Hindlimb muscle (tissue), 1 donor: ENCODE measurements around the gene FOXR1. TPM values are rescaled to one million over a fixed set of nuclear protein-coding genes. Genes with fewer than 3 reads are reported as not detected.
"Not testable (repeated sequence)": the region's sequence is repeated elsewhere in the genome, so short reads cannot be mapped to it uniquely, and the experiment has no call there.

Source experiments
- DNase-seq: peaks from one replicate; pipeline ENCODE4 v3.0.0-alpha.2; 2013
- polyA plus RNA-seq: library from polyadenylated mRNA; unstranded; fragments of 120-200 nt; gene quantifications from one replicate; pipeline ENCODE4 v1.2.1, GENCODE V29; 2013; ENCODE audit not compliant: insufficient read length

Gene FOXR1
- polyA plus RNA-seq, 1 donor = not detected

DNA sequence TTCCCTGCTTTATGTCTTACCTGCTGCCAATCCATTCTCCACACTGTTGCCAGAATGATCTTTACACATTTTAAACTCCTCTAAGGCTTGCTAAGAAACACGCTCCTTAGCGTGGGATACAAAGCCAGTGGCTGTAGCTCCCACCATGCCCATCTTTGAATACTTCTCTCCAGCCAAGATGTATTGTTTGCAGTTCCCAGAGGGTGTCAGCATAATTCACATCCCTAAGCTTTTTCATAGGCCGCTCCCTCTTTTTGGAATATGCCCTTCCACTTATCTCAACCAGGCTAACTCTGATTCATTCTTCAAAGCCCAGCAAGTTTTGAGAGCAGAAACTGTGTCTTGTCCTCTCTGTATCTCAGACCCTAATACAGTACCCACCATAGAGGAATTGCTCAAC is 23.6 kb upstream of the FOXR1 start:
- DNase-seq = no peak

DNA sequence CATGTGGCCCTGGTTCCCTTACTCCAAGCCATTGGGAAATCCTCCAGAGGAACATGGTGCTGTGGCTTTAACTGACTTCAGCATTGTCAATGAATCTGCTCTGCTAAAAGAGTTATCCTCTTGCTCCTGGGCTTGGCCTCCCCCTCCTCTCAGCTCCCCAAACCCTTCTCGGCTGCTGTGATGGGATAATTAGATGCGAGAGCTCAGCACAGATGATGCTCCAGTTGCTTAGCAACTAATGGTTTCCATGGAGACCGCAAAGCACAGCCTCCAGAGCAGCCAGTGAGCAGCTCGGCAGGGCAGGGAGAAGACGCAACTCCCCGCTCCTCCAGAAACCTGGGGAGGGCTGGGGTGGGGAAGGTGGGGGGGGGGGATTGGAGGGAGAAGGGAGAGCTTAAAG is 18.3 kb upstream of the FOXR1 start:
- DNase-seq = no peak

DNA sequence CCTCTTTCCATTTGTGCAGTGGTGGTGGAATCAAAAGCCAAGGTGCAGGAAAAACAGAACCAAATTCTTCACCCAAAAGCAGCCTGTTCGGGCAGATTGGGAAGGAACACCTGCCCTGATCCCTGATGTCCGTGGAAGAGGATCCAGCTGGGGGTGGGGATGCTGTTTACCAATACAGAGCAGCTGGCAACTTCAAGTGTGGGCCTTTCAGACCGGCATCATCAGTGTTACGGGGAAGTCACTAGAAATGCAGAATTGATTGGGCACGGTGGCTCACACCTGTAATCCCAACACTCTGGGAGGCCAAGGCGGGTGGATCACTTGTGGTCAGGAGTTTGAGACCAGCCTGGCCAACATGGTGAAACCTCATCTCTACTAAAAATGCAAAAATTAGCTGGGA is 17.6 kb upstream of the FOXR1 start:
- DNase-seq = not testable (repeated sequence)

DNA sequence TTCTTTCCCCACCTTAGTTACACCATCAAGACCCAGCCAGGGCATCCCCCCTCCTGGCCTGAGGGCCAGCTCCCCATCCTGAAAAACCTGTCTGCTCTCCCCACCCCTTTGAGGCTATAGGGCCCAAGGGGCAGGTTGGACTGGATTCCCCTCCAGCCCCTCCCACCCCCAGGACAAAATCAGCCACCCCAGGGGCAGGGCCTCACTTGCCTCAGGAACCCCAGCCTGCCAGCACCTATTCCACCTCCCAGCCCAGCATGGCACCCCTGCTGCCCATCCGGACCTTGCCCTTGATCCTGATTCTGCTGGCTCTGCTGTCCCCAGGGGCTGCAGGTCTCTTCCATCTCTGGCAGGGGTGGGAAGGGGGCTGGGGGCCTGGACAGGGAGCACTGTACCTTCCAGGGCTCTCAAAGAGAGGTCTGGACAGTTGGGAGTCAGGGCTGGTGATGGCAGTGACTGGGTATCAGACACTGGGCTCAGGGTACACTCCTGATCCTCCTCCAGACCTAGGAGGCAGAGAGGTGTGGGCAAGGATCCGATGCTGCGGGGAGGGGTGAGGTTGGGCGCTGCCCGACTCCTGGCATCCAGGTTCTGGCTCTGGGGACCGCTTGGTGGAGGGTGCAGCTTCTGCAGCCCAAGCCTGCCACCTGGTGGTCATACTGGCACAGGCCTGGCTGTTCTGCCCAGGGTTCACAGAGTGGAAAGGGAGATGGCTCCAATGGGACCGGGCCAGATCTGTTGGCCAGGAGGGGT is 15.3 kb upstream of the FOXR1 start, which contains the start of gene UPK2:
Gene UPK2 (plus strand): TSS at position 205 of the 753 bp plus-strand sequence. CDS start 53 bp downstream, at position 258.
- DNase-seq = peak; percentile 77

DNA sequence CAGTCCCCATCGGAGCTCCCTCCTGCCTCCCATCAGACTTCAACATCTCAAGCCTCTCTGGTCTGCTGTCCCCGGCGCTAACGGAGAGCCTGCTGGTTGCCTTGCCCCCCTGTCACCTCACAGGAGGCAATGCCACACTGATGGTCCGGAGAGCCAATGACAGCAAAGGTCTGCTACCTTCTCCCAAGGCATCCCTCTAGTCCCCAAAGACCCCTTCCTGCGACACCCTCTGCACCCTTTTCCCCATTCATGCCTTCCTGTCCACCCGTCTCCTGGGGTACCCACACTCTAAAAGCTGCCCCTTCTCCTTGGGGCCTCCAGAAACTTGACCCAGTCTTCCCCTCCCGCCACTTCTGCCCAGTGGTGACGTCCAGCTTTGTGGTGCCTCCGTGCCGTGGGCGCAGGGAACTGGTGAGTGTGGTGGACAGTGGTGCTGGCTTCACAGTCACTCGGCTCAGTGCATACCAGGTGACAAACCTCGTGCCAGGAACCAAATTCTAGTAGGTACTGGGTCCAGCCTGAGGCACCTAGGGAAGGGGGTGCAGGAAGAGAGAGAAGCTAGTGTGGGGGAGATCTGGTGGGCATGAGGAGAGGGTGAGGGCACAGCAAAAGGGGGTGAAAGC is 14.6 kb upstream of the FOXR1 start:
- no peak for DNase-seq

DNA sequence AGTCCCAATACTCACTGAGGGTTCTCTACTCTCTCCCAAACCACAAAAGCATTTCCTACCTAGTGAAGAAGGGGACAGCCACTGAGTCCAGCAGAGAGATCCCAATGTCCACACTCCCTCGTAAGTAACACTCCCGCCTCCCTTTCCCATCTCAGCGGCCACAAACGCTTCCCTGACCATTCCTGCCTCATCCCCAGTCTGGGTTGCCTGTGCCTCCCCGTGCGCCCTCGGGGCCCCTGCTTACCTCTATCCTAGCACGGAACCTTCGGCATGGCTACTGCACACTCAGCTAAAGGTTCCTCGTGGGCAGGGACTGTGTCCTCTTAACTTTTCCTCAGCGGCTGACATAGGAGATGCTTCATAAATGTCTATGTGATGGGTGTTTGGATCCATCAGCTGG is 14.0 kb upstream of the FOXR1 start:
- no peak for DNase-seq

DNA sequence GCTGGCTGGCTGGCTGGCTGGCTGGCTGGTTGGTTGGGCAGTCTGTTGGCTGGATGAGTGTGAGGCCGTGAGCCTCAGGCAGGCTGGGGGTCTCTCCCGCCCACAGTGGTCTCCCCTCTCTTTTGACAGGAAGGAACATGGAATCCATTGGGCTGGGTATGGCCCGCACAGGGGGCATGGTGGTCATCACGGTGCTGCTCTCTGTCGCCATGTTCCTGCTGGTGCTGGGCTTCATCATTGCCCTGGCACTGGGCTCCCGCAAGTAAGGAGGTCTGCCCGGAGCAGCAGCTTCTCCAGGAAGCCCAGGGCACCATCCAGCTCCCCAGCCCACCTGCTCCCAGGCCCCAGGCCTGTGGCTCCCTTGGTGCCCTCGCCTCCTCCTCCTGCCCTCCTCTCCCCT is 13.6 kb upstream of the FOXR1 start:
- DNase-seq = no peak

DNA sequence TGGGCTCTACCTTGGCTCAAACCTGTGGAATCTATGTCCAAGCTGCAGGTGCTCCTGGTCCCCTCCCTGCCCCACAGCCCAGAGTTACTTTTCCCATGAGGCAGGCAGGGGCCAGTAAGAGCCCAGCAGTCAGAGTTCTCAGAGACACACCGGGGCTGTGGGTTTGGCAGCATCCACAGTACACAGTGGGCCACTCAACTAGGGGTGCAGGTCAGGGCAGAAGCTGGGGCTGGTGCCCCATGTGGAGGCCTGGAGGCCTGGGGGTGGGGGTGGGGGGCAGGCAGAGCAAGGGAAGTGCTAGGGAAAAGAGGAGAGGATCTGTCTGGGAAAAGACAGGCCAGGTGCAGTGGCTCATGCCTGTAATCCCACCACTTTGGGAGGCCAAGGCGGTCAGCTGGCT is 13.0 kb upstream of the FOXR1 start:
- DNase-seq = no peak

DNA sequence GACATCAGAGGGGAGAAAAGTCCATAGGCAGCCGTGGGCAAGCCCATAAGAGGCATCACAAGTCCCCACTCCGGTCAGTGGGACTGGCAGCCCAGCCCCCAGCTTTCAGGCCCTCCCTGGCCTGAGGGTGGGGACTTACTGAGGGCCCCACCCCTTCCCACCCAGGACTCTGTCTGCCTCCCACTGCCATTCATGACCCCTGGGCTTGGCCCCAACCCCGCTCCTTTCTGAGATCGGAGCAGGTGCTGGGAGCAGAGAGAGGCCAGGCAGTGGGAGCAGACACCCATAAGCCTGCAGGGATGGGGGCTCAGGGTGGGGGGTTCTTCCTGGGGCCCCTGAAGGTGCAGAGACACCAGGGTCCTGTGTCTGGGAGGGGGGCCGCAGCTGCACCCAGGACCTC is 10.4 kb upstream of the FOXR1 start:
- DNase-seq = no peak

DNA sequence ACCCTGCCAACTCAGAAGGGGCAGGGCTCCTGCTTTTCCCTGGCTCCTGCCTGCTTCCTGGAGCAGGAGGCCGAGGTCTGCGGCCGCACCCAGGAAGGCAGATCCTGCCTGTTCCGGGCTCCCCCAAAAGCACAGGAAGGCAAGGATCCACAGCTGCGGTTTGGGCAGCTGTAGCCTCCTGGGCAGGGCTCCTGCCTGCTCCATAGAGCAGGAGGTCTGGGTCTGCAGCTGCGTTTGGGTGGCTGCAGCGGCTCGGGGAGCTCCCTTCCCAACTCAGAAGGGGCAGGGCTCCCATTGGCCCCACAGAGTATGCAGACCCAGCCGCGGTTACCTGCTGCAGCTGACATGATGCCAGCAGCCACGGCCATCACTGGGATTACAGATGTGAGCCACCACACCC is 10.0 kb upstream of the FOXR1 start:
- DNase-seq = no peak

DNA sequence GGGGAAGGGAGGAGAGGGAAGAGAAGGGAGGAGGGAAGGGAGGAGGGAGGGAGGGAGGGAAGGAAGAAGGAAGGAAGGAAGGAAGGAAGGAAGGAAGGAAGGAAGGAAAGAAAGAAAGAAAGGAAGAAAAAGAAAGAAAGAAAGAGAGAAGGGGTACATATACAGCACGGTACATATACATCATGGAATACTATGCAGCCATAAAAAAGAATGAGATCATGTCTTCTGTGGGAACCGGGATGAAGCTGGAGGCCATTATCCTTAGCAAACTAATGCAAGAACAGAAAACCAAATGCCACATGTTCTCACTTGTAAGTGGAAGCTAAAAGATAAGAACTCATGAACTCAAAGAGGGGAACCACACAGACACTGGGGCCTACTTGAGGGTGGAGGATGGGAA is 2.1 kb upstream of the FOXR1 start:
- not testable (repeated sequence) for DNase-seq

DNA sequence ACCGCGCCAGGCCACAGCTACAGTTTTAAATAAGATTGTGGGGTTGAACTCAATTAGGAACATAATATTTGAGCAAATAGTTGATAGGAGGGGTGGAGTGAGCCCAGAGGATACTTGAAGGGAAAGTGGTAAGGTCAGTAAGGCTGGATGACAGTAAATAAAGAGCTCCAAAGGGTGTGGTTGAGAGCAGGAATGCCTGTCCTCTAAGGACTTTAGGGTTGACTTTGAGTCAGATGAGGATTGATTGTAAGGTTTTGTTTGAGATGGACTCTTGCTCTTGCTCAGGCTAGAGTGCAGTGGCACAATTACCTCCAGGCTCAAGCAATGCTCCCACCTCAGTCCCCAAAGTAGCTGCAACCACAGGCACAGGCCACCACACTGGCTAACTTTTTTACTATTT is 2.4 kb downstream of the FOXR1 start:
- no peak for DNase-seq

DNA sequence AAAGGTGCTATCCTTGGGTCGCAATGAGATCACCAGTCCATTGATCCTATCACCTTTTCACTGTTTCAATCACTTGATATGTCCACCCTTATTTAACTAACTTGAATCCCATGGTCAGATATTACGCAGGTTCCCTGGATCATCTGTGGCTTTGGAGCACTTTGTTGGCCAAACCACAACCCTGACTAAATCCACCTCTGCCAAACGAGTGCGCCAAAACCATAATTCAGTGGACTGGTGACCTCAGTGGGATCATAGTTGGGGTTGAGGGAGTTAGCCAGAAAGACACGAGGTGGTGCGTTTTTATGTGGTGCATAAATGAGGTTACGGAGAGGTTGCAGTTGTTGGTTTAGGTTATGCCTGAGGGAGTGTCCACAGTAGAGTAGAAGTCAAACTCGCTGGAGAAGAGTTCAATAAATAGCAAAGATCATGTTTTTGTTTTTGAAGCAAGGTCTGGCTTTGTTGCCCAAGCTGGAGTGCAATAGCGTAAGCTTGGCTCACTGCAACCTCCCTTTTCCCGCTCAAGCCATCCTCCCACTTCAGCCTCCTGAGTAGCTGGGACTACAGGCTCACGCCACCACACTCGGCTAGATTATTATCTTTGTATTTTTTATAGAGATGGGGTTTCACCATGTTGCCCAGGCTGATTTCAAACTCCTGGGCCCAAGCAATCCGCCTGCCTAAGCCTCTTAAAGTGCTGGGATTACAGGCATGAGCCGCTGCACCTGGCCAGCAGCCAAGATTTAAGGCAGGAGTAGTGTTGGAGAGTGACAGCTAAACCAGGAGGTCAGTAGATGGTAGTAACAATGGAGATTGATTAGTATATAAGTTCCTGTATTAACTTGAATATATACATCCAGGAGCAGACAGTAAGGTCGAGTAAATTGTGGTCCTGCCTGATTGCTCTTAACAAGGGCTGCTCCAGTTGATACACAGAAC is 4.5 kb downstream of the FOXR1 start:
- DNase-seq = no peak

DNA sequence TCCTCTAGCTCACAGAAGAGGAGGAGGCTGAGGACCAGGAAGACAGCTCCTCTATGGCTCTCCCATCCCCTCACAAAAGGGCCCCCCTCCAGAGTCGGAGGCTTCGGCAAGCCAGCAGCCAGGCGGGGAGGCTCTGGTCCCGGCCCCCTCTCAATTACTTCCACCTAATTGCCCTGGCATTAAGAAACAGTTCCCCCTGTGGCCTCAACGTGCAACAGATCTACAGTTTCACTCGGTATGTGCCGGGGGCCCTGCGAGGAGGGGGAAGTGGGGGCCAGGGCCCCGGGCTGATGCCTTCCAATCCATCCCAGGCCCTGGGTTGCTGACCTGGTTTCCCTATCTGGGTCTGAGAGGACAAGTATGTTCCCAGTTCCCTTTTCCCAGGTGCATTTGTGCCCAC is 7.9 kb downstream of the FOXR1 start:
- no peak for DNase-seq

DNA sequence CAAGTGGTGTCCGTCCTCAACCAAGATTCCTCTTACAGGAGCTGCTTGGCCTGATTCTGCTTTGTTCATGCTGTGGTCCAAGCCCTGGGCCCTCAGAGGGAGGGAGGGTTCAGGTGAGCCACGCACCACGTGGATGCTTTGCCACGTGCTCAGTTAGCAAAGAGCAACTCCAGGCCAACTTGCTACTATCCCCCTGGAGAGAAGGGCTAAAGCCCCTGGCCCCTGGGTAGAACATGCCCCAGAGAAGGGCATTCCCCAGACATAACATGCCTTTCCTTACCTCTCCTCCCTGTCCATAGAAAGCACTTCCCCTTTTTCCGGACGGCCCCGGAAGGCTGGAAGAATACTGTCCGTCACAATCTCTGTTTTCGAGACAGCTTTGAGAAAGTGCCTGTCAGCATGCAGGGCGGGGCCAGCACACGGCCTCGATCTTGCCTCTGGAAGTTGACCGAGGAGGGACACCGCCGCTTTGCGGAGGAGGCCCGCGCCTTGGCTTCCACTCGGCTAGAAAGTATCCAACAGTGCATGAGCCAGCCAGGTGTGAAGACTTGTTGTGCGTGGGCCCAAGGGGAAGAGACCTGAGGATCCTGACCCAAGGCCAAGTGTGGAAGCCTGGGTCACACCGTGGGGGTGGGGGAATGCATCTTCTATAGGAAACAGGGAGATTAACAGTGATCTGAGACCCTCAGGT is 8.8 kb downstream of the FOXR1 start:
- DNase-seq = no peak

DNA sequence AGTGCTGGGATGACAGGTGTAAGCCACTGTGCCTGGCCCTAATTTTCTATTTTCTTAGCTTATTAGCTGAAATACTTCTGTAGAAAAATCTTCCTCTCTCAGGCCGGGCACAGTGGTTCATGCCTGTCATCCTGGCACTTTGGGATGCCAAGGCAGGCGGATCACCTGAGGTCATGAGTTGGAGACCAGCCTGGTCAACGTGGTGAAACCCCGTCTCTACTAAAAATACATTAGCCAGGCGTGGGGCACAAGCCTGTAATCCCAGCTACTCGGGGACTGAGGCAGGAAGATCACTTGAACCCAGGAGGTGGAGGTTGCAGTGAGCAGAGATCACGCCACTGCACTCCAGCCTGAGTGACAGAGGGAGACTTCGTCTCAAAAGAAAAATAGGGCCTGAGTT is 12.8 kb downstream of the FOXR1 start:
- DNase-seq = not testable (repeated sequence)

DNA sequence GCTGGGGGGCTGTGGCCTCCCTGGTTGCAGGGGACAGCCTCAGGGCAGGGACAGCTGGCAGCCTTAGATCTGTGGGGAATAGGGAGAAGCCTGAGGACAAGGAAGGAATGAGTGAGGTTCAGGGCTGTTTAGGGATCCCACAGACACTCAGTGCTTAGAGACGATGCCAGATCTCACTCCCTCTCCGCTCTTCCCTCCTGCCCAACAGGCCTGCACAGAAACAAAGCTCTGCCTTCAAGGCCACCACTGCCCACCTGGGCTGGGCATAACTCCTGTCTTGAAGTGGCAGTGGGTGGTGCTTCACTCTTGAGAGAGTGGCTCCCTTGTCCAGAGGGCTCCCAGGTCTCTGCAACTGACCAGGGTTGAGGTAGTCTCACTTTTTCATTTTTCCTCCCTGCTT is 13.3 kb downstream of the FOXR1 start:
- no peak for DNase-seq

DNA sequence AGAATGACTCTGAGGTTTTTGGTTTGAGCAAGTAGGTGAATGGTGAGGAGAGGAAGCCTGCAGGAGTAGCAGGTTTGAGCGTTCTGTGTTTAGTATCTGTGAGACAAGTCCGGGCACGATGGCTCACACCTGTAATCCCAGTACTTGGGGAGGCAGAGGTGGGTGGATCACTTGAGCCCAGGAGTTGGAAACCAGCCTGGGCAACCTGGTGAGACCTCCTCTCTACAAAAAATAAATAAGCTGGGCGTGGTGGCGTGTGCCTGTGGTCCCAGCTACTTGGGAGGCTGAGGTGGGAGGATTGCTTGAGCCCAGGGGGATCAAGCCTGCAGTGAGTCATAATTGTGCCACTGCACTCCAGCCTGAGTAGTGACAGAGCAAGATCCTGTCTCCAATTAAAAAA is 16.7 kb downstream of the FOXR1 start:
- DNase-seq = no peak

DNA sequence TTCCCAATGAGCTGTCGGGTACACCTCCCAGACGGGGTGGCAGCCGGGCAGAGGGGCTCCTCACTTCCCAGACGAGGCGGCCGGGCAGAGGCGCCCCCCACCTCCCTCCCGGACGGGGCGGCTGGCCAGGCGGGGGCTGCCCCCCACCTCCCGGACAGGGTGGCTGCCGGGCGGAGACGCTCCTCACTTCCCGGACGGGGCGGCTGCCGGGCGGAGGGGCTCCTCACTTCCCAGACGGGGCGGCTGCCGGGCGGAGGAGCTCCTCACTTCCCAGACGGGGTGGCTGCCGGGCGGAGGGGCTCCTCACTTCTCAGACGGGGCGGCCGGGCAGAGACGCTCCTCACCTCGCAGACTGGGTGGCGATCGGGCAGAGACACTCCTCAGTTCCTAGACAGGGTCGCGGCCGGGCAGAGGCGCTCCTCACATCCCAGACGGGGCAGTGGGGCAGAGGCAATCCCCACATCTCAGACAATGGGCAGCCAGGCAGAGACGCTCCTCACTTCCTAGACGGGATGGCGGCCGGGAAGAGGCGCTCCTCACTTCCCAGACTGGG is 20.0 kb downstream of the FOXR1 start:
- DNase-seq = not testable (repeated sequence)

DNA sequence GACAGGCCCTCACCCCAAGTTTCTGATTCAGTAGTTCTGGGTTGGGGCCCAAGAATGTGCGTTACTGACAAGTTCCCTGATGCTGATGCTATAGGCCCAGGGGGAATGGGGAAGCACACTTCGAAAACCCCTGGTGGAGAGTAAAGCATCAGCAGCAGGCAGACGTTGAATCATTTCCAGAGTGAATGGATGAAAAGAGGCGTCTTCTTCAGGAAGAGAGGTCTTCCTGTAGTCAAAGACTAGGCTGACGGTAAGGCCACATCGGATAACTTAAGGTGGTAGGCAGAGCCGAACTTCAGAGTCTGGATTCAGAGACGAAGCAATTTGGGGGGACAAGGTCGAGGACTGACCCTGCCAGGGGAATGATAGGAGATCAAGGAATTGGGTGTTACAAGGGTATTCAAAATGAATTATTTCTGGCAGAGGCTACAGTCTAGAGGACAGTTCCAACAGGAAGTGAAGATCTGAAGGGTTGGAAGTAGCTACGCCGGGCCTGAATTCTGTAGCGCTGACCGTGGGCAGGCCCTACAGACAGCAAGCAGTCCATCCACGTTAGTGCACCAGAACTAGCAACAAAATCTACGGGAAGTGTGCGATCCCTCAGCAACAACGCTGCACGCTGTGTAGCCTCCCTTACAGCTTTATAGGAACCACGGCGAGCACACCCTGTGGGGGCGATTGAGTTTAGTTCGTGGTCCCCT is 25.5 kb downstream of the FOXR1 start:
- DNase-seq = peak; percentile 34

DNA sequence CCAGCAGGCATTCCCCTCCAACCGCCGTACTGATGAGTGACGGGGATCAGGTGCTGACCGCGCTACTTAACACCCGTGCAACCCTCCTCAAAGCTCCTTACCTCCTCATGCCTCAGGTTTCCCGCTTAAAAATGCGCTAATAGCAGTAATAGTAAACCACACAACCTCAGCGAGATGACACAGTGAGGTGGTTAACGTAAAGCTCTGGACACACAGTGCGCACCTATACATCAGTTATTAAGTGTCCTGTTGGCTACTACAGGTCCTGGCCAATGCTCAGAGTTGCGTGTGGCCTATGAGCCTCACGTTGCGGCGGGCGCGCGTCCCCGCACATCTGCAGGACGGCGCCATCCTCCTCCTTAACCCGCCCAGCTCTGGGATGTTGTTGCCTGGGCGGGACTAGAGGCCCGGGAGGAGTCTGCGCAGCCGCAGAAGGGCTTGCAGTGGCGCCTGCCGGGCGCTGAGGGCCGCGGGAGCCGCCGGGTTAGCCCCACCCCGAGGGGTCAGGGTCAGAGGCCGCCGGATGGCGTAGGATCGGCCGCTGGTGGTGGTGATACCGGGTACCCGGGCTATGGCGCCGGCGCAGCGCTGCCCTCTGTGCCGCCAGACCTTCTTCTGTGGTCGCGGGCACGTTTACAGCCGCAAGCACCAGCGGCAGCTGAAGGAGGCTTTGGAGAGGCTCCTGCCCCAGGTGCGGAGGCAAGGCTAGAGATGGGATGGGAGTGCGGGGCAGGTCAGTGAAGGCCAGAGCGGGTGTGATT is 26.2 kb downstream of the FOXR1 start, which contains the start of gene CENATAC:
Gene CENATAC (plus strand): TSS at position 512 of the 761 bp plus-strand sequence. CDS start 60 bp downstream, at position 572.
- DNase-seq = peak; percentile 92
